MM.1S (cell line): ENCODE measurements around the gene OGFR.

Source experiments
- EZH2 ChIP-seq: fragments of 300-600 bp; sonication (generic); optimal IDR thresholded peaks from 2 replicates; pipeline ENCODE3; 2017; ENCODE audit warnings: low read depth, mild to moderate bottlenecking, antibody characterized with exemption, low read length, mixed read lengths
- EZH2phosphoT487 ChIP-seq: fragments of 300-600 bp; sonication (generic); IDR thresholded peaks from 2 replicates; pipeline ENCODE4 v1.6.1; 2018; ENCODE audit warnings: antibody characterized with exemption, low read length
- TF ChIP-seq, protein P1 (sequence below): fragments of 300-600 bp; sonication (generic); IDR thresholded peaks from 2 replicates; pipeline ENCODE4 v1.5.1; 2016; ENCODE audit warnings: antibody characterized with exemption, low read length, mixed read lengths

DNA sequence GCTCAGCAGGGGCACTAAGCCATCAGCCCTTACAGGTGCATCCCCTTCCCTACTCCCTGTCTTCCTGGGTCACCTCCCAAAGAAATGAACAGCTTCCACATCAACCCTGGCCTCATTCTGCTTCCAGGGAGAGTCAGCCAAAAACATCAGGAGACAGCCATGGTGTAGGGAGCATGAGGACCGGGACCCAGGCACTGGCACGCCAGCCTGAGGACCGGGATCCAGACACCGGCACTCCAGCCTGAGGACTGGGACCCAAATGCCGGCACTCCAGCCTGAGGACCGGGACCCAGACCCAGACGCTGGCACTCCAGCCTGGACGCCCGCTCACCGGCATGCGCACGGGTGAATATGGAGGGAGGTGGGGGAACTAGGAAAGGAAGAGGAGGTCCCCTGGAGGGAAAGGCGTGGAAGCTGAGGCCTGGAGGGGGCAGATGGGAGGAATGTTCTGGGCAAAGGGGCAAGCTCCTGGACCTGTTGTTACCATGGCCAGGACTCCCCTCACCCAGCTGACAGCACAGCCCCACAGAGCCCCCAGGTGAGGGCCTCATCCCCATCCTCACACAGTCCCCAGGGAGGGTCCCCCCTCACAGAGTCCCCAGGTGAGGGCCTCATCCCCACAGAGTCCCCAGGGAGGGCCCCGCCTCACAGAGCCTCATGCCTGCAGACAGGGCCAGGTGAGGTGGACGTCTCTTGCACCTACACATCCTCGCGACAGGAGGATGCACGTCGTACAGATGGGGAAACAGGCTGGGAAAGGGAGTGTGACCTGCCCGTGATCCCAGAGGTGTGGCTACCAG lies 34.3 kb upstream of the OGFR start:
- peak; percentile 35 for TF ChIP-seq EZH2
- TF ChIP-seq, protein P1, sequence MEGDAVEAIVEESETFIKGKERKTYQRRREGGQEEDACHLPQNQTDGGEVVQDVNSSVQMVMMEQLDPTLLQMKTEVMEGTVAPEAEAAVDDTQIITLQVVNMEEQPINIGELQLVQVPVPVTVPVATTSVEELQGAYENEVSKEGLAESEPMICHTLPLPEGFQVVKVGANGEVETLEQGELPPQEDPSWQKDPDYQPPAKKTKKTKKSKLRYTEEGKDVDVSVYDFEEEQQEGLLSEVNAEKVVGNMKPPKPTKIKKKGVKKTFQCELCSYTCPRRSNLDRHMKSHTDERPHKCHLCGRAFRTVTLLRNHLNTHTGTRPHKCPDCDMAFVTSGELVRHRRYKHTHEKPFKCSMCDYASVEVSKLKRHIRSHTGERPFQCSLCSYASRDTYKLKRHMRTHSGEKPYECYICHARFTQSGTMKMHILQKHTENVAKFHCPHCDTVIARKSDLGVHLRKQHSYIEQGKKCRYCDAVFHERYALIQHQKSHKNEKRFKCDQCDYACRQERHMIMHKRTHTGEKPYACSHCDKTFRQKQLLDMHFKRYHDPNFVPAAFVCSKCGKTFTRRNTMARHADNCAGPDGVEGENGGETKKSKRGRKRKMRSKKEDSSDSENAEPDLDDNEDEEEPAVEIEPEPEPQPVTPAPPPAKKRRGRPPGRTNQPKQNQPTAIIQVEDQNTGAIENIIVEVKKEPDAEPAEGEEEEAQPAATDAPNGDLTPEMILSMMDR: no peak
- no peak for TF ChIP-seq EZH2phosphoT487
